IPS DF 6.9 (cell line): Measurements from ENCODE around the gene WWOX.

Source experiments
- DNase-seq: peaks from one replicate; pipeline ENCODE4 v3.0.0-alpha.2; 2013; ENCODE audit warnings: low read depth, low spot score
- H3K27ac ChIP-seq: one replicate; pipeline ENCODE4 v1.5.1; 2013; ENCODE audit warnings: low read length, control low read depth
- H3K27me3 ChIP-seq: 2 replicates; pipeline ENCODE4 v1.6.1; 2013; ENCODE audit warnings: mild to moderate bottlenecking, low read length; ENCODE audit not compliant: control insufficient read depth, insufficient read depth
- H3K36me3 ChIP-seq: 2 replicates; pipeline ENCODE4 v1.6.1; 2013; ENCODE audit warnings: low read length; ENCODE audit not compliant: control insufficient read depth, insufficient read depth
- H3K4me1 ChIP-seq: 2 replicates; pipeline ENCODE4 v1.6.1; 2013; ENCODE audit warnings: low read length; ENCODE audit not compliant: control insufficient read depth, insufficient read depth
- H3K4me3 ChIP-seq: 2 replicates; pipeline ENCODE4 v1.5.1; 2013; ENCODE audit warnings: mild to moderate bottlenecking, low read length
- H3K9me3 ChIP-seq: 2 replicates; pipeline ENCODE4 v1.6.1; 2013; ENCODE audit warnings: low read length, inconsistent platforms; ENCODE audit not compliant: control insufficient read depth, insufficient read depth
- WGBS: extraction: QIAGEN DNeasy Blood & Tissue Kit; methylation state at CpG from one replicate; pipeline ENCODE4 v1.1.7; 2013; ENCODE audit warnings: mixed read lengths, missing lambda C conversion rate; ENCODE audit not compliant: insufficient read length, insufficient coverage; 5-methylcytosine and 5-hydroxymethylcytosine counted together

Gene WWOX

GRCh38 chr16:78438632-78439031 is 339.2 kb downstream of the WWOX start:
- Histone ChIP-seq H3K36me3 (no peaks in the 10 kb centered on the region), H3K27me3 (no peaks in the 10 kb centered on the region), H3K4me1 (no peaks in the 10 kb centered on the region), H3K27ac (no peak overlapping the region), H3K4me3 (no peak overlapping the region), H3K9me3 (no peaks in the 10 kb centered on the region)
- no CpG with 5 or more reads among the region's 13 CpGs for WGBS
- no peak for DNase-seq

GRCh38 chr16:78439646-78440045 is 340.2 kb downstream of the WWOX start:
- no peak overlapping the region for H3K4me3 ChIP-seq

GRCh38 chr16:78441298-78441697 is 341.8 kb downstream of the WWOX start:
- H3K4me3 ChIP-seq, result no peak overlapping the region
- no peaks in the 10 kb centered on the region for H3K4me1 ChIP-seq
- no peaks in the 10 kb centered on the region for H3K27me3 ChIP-seq
- H3K36me3 ChIP-seq, result no peaks in the 10 kb centered on the region
- H3K9me3 ChIP-seq, result no peaks in the 10 kb centered on the region
- no peak overlapping the region for H3K27ac ChIP-seq
- no CpG with 5 or more reads among the region's 5 CpGs for WGBS
- DNase-seq, result no peak

More at GRCh38 chr16:78439646-78440045, 340.2 kb downstream of the WWOX start:
- Histone ChIP-seq H3K4me1 (no peaks in the 10 kb centered on the region), H3K27ac (no peak overlapping the region), H3K27me3 (no peaks in the 10 kb centered on the region), H3K36me3 (no peaks in the 10 kb centered on the region), H3K9me3 (no peaks in the 10 kb centered on the region)
- DNase-seq, result no peak
- WGBS, result no CpG with 5 or more reads among the region's 2 CpGs

GRCh38 chr16:78443542-78444364 is 344.3 kb downstream of the WWOX start:
- Histone ChIP-seq H3K27me3 (no peaks in the 10 kb centered on the region), H3K4me1 (peaks cover 2% of the 10 kb centered on the region; the same call in 1 of the 2 replicates), H3K4me3 (no peak overlapping the region), H3K9me3 (no peaks in the 10 kb centered on the region), H3K27ac (no peak overlapping the region), H3K36me3 (no peaks in the 10 kb centered on the region)
- DNase-seq, result no peak
- WGBS, result no CpG with 5 or more reads among the region's 13 CpGs

GRCh38 chr16:78445818-78446217 is 346.4 kb downstream of the WWOX start:
- Histone ChIP-seq H3K4me3 (no peak overlapping the region), H3K9me3 (no peaks in the 10 kb centered on the region), H3K4me1 (peaks cover 2% of the 10 kb centered on the region; the same call in 1 of the 2 replicates), H3K27me3 (no peaks in the 10 kb centered on the region), H3K27ac (no peak overlapping the region), H3K36me3 (no peaks in the 10 kb centered on the region)
- WGBS, result no CpG with 5 or more reads among the region's 5 CpGs
- DNase-seq, result no peak

- Histone ChIP-seq H3K4me3 (no peak overlapping the region), H3K27ac (no peak overlapping the region), H3K36me3 (no peaks in the 10 kb centered on the region), H3K27me3 (no peaks in the 10 kb centered on the region), H3K4me1 (peaks cover 2% of the 10 kb centered on the region; the same call in 1 of the 2 replicates), H3K9me3 (no peaks in the 10 kb centered on the region)
- WGBS, result no CpG with 5 or more reads among the region's 5 CpGs
- DNase-seq, result no peak
These were observed 347.0 kb downstream of the WWOX start for GRCh38 chr16:78446486-78446885.

- WGBS, result no CpG with 5 or more reads among the region's 2 CpGs
- H3K9me3 ChIP-seq, result no peaks in the 10 kb centered on the region
- DNase-seq, result no peak
- H3K4me1 ChIP-seq, result peaks cover 2% of the 10 kb centered on the region; the same call in 1 of the 2 replicates
- no peak overlapping the region for H3K27ac ChIP-seq
- H3K27me3 ChIP-seq, result no peaks in the 10 kb centered on the region
- H3K36me3 ChIP-seq, result no peaks in the 10 kb centered on the region
- H3K4me3 ChIP-seq, result no peak overlapping the region
These were observed 347.6 kb downstream of the WWOX start for GRCh38 chr16:78446992-78447563.

- H3K36me3 ChIP-seq, result no peaks in the 10 kb centered on the region
- no peak overlapping the region for H3K27ac ChIP-seq
- no CpG with 5 or more reads among the region's 6 CpGs for WGBS
- H3K9me3 ChIP-seq, result no peaks in the 10 kb centered on the region
- peaks cover 2% of the 10 kb centered on the region; the same call in 1 of the 2 replicates for H3K4me1 ChIP-seq
- H3K4me3 ChIP-seq, result no peak overlapping the region
- DNase-seq, result peak; percentile 4
- no peaks in the 10 kb centered on the region for H3K27me3 ChIP-seq
These were observed 349.3 kb downstream of the WWOX start for GRCh38 chr16:78448658-78449271.

GRCh38 chr16:78450255-78450654 is 350.8 kb downstream of the WWOX start:
- Histone ChIP-seq H3K4me1 (peaks cover 2% of the 10 kb centered on the region; the same call in 1 of the 2 replicates), H3K9me3 (no peaks in the 10 kb centered on the region), H3K4me3 (no peak overlapping the region), H3K27ac (no peak overlapping the region), H3K36me3 (no peaks in the 10 kb centered on the region), H3K27me3 (no peaks in the 10 kb centered on the region)
- no peak for DNase-seq
- no CpG with 5 or more reads among the region's 2 CpGs for WGBS

GRCh38 chr16:78452025-78452555 is 352.6 kb downstream of the WWOX start:
- no CpG with 5 or more reads among the region's 5 CpGs for WGBS
- no peak overlapping the region for H3K27ac ChIP-seq
- H3K27me3 ChIP-seq, result no peaks in the 10 kb centered on the region
- H3K4me1 ChIP-seq, result peaks cover 2% of the 10 kb centered on the region; the same call in 1 of the 2 replicates
- H3K36me3 ChIP-seq, result no peaks in the 10 kb centered on the region
- no peaks in the 10 kb centered on the region for H3K9me3 ChIP-seq
- DNase-seq, result no peak
- H3K4me3 ChIP-seq, result no peak overlapping the region
